PC-3 (cell line): ENCODE data around the gene STK24. TPM values are rescaled to one million over a fixed set of nuclear protein-coding genes. Genes with fewer than 3 reads are reported as not detected.

Experiments used
- ATAC-seq: fragments of 200-7000 bp; cut with Tn5 transposase; 2 replicates; pipeline ENCODE4 v1.9.1; 2020; ENCODE audit warnings: mild to moderate bottlenecking, moderate library complexity
- BruUV-seq: library from RNA; stranded (reverse); fragments of 400-500 nt; replicated peaks from 2 replicates; lab custom pipeline; 2021; lab: Mats Ljungman, UMichigan
- CTCF ChIA-PET: fragments of 300-600 bp; sonication (Branson Sonifier 250); formaldehyde crosslinking; loops from one replicate; lab custom pipeline; 2022; ENCODE audit warnings: antibody characterized with exemption; lab: Charles Lee
- POLR2A ChIA-PET: fragments of 300-600 bp; sonication (Branson Sonifier 250); formaldehyde crosslinking; loops from one replicate; lab custom pipeline; 2022; ENCODE audit warnings: antibody characterized with exemption; ENCODE audit not compliant: unreplicated experiment; lab: Charles Lee
- DNase-seq: peaks from one replicate; pipeline ENCODE4 v3.0.0-alpha.2; 2015
- H2AFZ ChIP-seq: fragments of 300-600 bp; sonication (generic); 2 replicates; pipeline ENCODE4 v1.6.0; 2016; ENCODE audit warnings: antibody characterized with exemption, low read length
- H3F3A ChIP-seq: fragments of 300-600 bp; sonication (generic); one replicate; pipeline ENCODE4 v1.6.0; 2017; ENCODE audit warnings: antibody characterized with exemption, low read length, control low read depth, mild to moderate bottlenecking; ENCODE audit not compliant: unreplicated experiment
- H3K27ac ChIP-seq: fragments of 300-600 bp; sonication (generic); 2 replicates; pipeline ENCODE4 v1.5.1; 2016; ENCODE audit warnings: mild to moderate bottlenecking, low read length
- H3K27me3 ChIP-seq: fragments of 300-600 bp; sonication (generic); 2 replicates; pipeline ENCODE4 v1.6.1; 2016; ENCODE audit warnings: low read length, mixed read lengths
- H3K36me3 ChIP-seq: fragments of 300-600 bp; sonication (generic); 2 replicates; pipeline ENCODE4 v1.6.1; 2016; ENCODE audit warnings: low read depth, mixed run types, low read length, mixed read lengths
- H3K4me1 ChIP-seq: fragments of 300-600 bp; sonication (generic); 2 replicates; pipeline ENCODE4 v1.5.1; 2016; ENCODE audit warnings: low read length; ENCODE audit not compliant: insufficient read depth
- H3K4me2 ChIP-seq: fragments of 300-600 bp; sonication (generic); 2 replicates; pipeline ENCODE4 v1.6.0; 2016; ENCODE audit warnings: low read length
- H3K4me3 ChIP-seq: fragments of 300-600 bp; sonication (generic); 2 replicates; pipeline ENCODE4 v1.5.1; 2016; ENCODE audit warnings: mild to moderate bottlenecking, low read length, mixed read lengths
- H3K79me2 ChIP-seq: fragments of 300-600 bp; sonication (generic); 2 replicates; pipeline ENCODE4 v1.6.1; 2017; ENCODE audit warnings: low read length, mixed read lengths
- H3K9ac ChIP-seq: fragments of 300-600 bp; sonication (generic); 2 replicates; pipeline ENCODE4 v1.6.0; 2016; ENCODE audit warnings: mild to moderate bottlenecking, low read length
- H3K9me2 ChIP-seq: fragments of 300-600 bp; sonication (generic); replicated peaks from 2 replicates; pipeline ENCODE4 v1.6.1; 2016; ENCODE audit warnings: mixed run types, low read length, mixed read lengths
- H3K9me3 ChIP-seq: fragments of 300-600 bp; sonication (generic); 2 replicates; pipeline ENCODE4 v1.6.1; 2016; ENCODE audit warnings: low read length, mixed read lengths
- H4K20me1 ChIP-seq: fragments of 300-600 bp; sonication (generic); 2 replicates; pipeline ENCODE4 v1.6.1; 2016; ENCODE audit warnings: low read length, mixed read lengths
- CTCF ChIP-seq: fragments of 300-600 bp; sonication (generic); conservative IDR thresholded peaks from 2 replicates; pipeline ENCODE4 v1.5.1; 2017; ENCODE audit warnings: antibody characterized with exemption, low read depth, mild to moderate bottlenecking, low read length
- EZH2 ChIP-seq: fragments of 300-600 bp; sonication (generic); IDR thresholded peaks from one replicate; pipeline ENCODE4 v1.6.1; 2017; ENCODE audit warnings: antibody characterized with exemption, mild to moderate bottlenecking, low read length; ENCODE audit not compliant: unreplicated experiment
- EZH2phosphoT487 ChIP-seq: fragments of 300-600 bp; sonication (generic); IDR thresholded peaks from 2 replicates; pipeline ENCODE4 v1.6.1; 2018; ENCODE audit warnings: mild to moderate bottlenecking, antibody characterized with exemption, low read length, borderline replicate concordance
- intact Hi-C: fragments of 100-400 bp; cut with micrococcal nuclease; formaldehyde crosslinking; loops from 2 replicates; pipeline ENCODE4 v1.9.0; 2023
- total RNA-seq: library from RNA; depleted of rRNA; stranded (reverse); fragments of >200 nt; gene quantifications from 2 replicates; pipeline ENCODE4 v1.2.3, GENCODE V29; 2014

STK24 gene
- total RNA-seq, 1 experiment from 2014 or later = 52.4 TPM

DNA sequence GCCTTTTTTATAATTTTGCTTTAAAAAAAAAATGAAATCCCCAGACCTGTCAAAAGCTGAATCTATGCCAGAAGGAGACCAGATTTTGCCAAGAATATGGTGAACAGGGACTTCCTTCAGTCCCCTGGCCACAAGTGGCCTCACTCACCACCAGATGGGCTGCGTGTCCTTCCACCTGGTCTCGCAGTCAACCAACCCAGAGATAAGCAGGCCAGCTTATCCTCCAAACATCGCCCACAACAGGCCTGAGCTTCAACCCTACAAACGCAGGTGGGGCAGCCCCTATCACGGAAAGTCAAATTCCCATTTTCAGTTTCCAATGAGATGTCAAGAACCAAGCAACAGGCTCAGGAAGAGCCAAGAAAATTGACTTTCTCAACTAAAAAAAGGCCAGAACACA lies 30.5 kb downstream of the STK24 start:
- POLR2A ChIA-PET = no interaction called here

GRCh38 chr13:98544104-98544710 lies 32.7 kb downstream of the STK24 start:
- intact Hi-C loops = no loop called here
- no peak overlapping the region for H3K4me3 ChIP-seq
- H4K20me1 ChIP-seq = peaks cover 30% of the 10 kb centered on the region; the same call in 1 of the 2 replicates
- DNase-seq (no peak), ATAC-seq (no peak)
- no peaks in the 10 kb centered on the region for H3K27me3 ChIP-seq
- POLR2A ChIA-PET = no interaction called here
- no peak overlapping the region for H3K9ac ChIP-seq
- peaks cover 2% of the 10 kb centered on the region; the same call in 1 of the 2 replicates for H3K36me3 ChIP-seq
- H3K4me1 ChIP-seq = 0 out of 2 replicates have a peak, but pooled peaks cover 4% of the 10 kb centered on the region
- TF ChIP-seq CTCF (no peak), EZH2 (no peak), EZH2phosphoT487 (no peak)
- H3K27ac ChIP-seq = no peak overlapping the region
- no peaks in the 10 kb centered on the region for H3K9me2 ChIP-seq
- no peak overlapping the region for H3K4me2 ChIP-seq
- CTCF ChIA-PET = no interaction called here
- no TSS peak for BruUV-seq
- no peaks in the 10 kb centered on the region for H3F3A ChIP-seq
- no peak overlapping the region for H2AFZ ChIP-seq
- peaks cover 95% of the 10 kb centered on the region for H3K79me2 ChIP-seq
- no peaks in the 10 kb centered on the region for H3K9me3 ChIP-seq

More for the DNA sequence above, 30.5 kb downstream of the STK24 start:
- H3K4me3 ChIP-seq = no peak overlapping the region
- H3K9me3 ChIP-seq = no peaks in the 10 kb centered on the region
- H3K36me3 ChIP-seq = peaks cover 16% of the 10 kb centered on the region
- CTCF ChIA-PET = no interaction called here
- no peak overlapping the region for H3K4me2 ChIP-seq
- no TSS peak for BruUV-seq
- DNase-seq (no peak), ATAC-seq (no peak)
- TF ChIP-seq CTCF (no peak), EZH2phosphoT487 (no peak), EZH2 (no peak)
- no peaks in the 10 kb centered on the region for H3F3A ChIP-seq
- no peaks in the 10 kb centered on the region for H3K9me2 ChIP-seq
- H3K79me2 ChIP-seq = peaks cover 93% of the 10 kb centered on the region
- intact Hi-C loops = no loop called here
- H2AFZ ChIP-seq = no peak overlapping the region
- no peak overlapping the region for H3K27ac ChIP-seq
- H3K27me3 ChIP-seq = no peaks in the 10 kb centered on the region
- H3K4me1 ChIP-seq = 0 out of 2 replicates have a peak, but pooled peaks cover 6% of the 10 kb centered on the region
- peaks cover 19% of the 10 kb centered on the region; the same call in 1 of the 2 replicates for H4K20me1 ChIP-seq
- no peak overlapping the region for H3K9ac ChIP-seq

DNA sequence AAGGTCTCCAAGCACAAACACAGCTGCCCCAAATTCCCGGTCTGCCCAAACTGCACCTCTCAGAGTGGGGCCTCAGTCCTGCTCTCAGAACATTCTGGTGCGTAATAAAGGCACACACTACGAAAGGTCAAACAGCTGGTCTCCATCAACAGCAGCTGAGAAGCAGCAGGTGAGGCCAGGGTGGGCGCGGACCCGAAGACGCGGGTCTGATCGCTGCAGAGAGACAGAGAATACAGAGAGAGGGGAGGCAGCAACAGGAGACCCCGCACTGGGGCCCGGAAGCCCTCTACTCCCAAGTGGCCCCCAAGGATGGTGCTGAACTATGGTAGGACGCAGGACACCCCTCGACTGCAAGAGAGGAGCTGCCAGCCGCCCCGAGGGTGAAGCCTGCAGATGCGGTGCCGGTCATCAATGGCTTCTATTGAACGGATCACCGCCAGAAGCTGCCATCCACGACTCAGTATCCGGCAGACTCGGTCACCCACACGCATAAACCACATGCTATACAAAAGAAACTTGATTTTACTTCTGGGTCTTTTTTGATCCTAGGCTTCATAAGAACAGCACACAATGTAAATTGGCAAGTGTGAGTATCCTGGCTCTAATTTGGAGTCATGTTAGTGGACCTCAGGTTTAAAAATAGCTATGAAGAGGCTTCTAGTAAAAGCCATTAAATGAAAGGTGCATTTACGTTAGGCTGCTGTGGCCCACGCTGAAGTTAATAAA lies 33.4 kb downstream of the STK24 start:
- Histone ChIP-seq H3K36me3 (no peaks in the 10 kb centered on the region), H3K79me2 (peaks cover 96% of the 10 kb centered on the region), H3K27me3 (no peaks in the 10 kb centered on the region), H3K4me3 (no peak overlapping the region), H4K20me1 (peaks cover 30% of the 10 kb centered on the region; the same call in 1 of the 2 replicates), H3K27ac (no peak overlapping the region), H2AFZ (no peak overlapping the region), H3K9me2 (no peaks in the 10 kb centered on the region), H3K4me2 (no peak overlapping the region), H3K9me3 (no peaks in the 10 kb centered on the region), H3F3A (no peaks in the 10 kb centered on the region), H3K9ac (no peak overlapping the region), H3K4me1 (no peaks in the 10 kb centered on the region)
- TF ChIP-seq CTCF = no peak
- TF ChIP-seq EZH2phosphoT487 = no peak
- TF ChIP-seq EZH2 = no peak
- intact Hi-C loops = no loop called here
- no TSS peak for BruUV-seq
- POLR2A ChIA-PET = no interaction called here
- no peak for DNase-seq
- ATAC-seq = no peak
- CTCF ChIA-PET = no interaction called here
